Measurements from ENCODE around the gene BRD1.

Gene BRD1

DNA sequence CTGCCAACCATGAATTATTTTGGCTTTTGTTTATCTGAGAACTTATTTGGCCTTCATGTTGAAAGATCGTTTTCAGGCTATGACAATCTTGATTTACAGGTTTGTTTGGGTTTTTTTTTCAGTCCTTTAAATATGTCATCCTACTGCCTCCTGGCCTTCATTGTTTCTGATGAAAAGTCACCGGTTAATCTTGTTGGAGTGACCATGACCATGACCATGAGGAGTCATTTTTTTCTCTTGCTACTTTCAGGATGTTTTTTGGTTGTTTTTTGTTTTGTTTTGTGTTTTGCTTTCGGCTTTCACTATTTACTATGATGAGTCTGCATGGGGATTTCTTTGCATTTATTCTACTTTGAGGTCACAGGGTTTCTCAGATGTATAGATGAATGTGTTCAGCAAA, 81.6 kb downstream of the BRD1 start:
- H3K56ac ChIP-seq (ENCODE audit: low read length), result no peak overlapping the region
- no peak overlapping the region for H3K23ac ChIP-seq (ENCODE audit: low read length)
- no peak overlapping the region for H4K5ac ChIP-seq (ENCODE audit: low read length)
- H3K36me3 ChIP-seq (ENCODE audit: control insufficient read depth, insufficient read depth, low read length), result no peaks in the 10 kb centered on the region
- H3K79me2 ChIP-seq (ENCODE audit: control insufficient read depth, insufficient read depth, low read length), result no peaks in the 10 kb centered on the region
- H3K4ac ChIP-seq (ENCODE audit: low read depth, low read length), result no peak overlapping the region
- H4K8ac ChIP-seq (ENCODE audit: low read depth, low read length), result no peak overlapping the region
- no peak overlapping the region for H2AK5ac ChIP-seq (ENCODE audit: low read length)
- H2BK5ac ChIP-seq (ENCODE audit: low read length), result no peak overlapping the region
- H3K27ac ChIP-seq (ENCODE audit: low read depth, low read length), result no peak overlapping the region
- no peak overlapping the region for H3K18ac ChIP-seq (ENCODE audit: low read length)
- no peaks in the 10 kb centered on the region for H3K4me1 ChIP-seq (ENCODE audit: control insufficient read depth, low read depth, low read length)
- H3K9ac ChIP-seq (ENCODE audit: low read length), result no peak overlapping the region
- DNase-seq, result no peak
- H3K27me3 ChIP-seq (ENCODE audit: insufficient read depth, low read length, poor library complexity), result no peaks in the 10 kb centered on the region
- whole genome bisulfite sequencing (ENCODE audit: extremely low coverage, insufficient coverage, low lambda C conversion rate), result no CpG with 5 or more reads among the region's 3 CpGs
- H3K4me2 ChIP-seq (ENCODE audit: low read length), result no peak overlapping the region
- H2BK120ac ChIP-seq (ENCODE audit: low read depth, low read length), result no peak overlapping the region
- no peak overlapping the region for H2BK15ac ChIP-seq (replicated peaks; ENCODE audit: low read depth)
- H3K4me3 ChIP-seq (ENCODE audit: low read length), result no peak overlapping the region
- H3K79me1 ChIP-seq (ENCODE audit: low read length), result no peaks in the 10 kb centered on the region

DNA sequence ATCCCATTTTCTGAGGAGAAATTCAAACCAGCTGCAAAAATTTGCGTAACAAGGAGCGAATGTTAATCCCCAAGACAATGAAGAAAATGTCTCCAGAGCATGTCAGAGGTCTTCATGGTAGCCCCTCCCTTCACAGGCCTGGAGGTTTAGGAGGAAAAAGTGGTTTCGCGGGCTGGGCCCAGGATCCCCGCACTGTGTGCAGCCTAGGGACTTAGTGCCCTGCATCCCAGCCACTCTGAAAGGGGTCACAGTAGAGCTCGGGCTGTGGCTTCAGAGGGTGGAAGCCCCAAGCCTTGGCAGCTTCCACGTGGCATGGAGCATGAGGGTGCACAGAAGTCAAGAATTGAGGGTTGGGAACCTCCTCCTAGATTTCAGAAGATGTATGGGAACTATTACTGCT, 87.4 kb downstream of the BRD1 start:
- H4K8ac ChIP-seq (ENCODE audit: low read depth, low read length), result no peak overlapping the region

DNA sequence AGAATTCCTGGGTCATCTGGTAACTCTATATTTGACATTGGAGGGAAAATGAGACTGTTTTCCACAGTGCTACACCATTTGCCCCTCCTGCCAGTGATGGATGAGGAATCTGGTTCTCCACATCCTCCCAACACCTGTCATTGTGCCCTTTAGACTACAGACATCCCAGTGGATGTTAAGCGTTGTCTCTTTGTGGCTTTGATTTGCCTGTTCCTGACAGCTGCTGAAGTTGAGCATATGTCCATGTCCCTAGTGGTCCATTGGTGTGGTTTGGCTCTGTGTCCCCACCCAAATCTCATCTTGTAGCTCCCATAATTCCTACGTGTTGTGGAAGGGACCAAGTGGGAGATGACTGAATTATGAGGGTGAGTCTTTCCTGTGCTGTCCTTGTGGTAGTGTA, 88.5 kb downstream of the BRD1 start:
- no peak overlapping the region for H2AK5ac ChIP-seq (ENCODE audit: low read length)
- no peak overlapping the region for H3K4me3 ChIP-seq (ENCODE audit: low read length)
- H3K79me1 ChIP-seq (ENCODE audit: low read length), result no peaks in the 10 kb centered on the region
- no peak overlapping the region for H4K8ac ChIP-seq (ENCODE audit: low read depth, low read length)
- H2BK15ac ChIP-seq (replicated peaks; ENCODE audit: low read depth), result no peak overlapping the region
- no peak overlapping the region for H3K23ac ChIP-seq (ENCODE audit: low read length)
- H4K5ac ChIP-seq (ENCODE audit: low read length), result no peak overlapping the region
- H3K18ac ChIP-seq (ENCODE audit: low read length), result no peak overlapping the region
- no peak overlapping the region for H2BK120ac ChIP-seq (ENCODE audit: low read depth, low read length)
- H3K79me2 ChIP-seq (ENCODE audit: control insufficient read depth, insufficient read depth, low read length), result no peaks in the 10 kb centered on the region
- no peak overlapping the region for H3K4me2 ChIP-seq (ENCODE audit: low read length)
- H3K27ac ChIP-seq (ENCODE audit: low read depth, low read length), result no peak overlapping the region
- H3K4ac ChIP-seq (ENCODE audit: low read depth, low read length), result no peak overlapping the region
- no peak overlapping the region for H2BK5ac ChIP-seq (ENCODE audit: low read length)
- H3K9ac ChIP-seq (ENCODE audit: low read length), result no peak overlapping the region
- DNase-seq, result no peak
- no peaks in the 10 kb centered on the region for H3K36me3 ChIP-seq (ENCODE audit: control insufficient read depth, insufficient read depth, low read length)
- H3K4me1 ChIP-seq (ENCODE audit: control insufficient read depth, low read depth, low read length), result no peaks in the 10 kb centered on the region
- WGBS (ENCODE audit: extremely low coverage, insufficient coverage, low lambda C conversion rate), result no CpG with 5 or more reads among the region's 2 CpGs
- H3K56ac ChIP-seq (ENCODE audit: low read length), result no peak overlapping the region
- H3K27me3 ChIP-seq (ENCODE audit: insufficient read depth, low read length, poor library complexity), result no peaks in the 10 kb centered on the region

More for the DNA sequence above, 87.4 kb downstream of the BRD1 start:
- Histone ChIP-seq H2AK5ac (ENCODE audit: low read length) (no peak overlapping the region), H3K56ac (ENCODE audit: low read length) (no peak overlapping the region), H4K5ac (ENCODE audit: low read length) (no peak overlapping the region), H3K27me3 (ENCODE audit: insufficient read depth, low read length, poor library complexity) (no peaks in the 10 kb centered on the region), H3K9ac (ENCODE audit: low read length) (no peak overlapping the region), H3K36me3 (ENCODE audit: control insufficient read depth, insufficient read depth, low read length) (no peaks in the 10 kb centered on the region), H3K4me2 (ENCODE audit: low read length) (no peak overlapping the region), H3K4me1 (ENCODE audit: control insufficient read depth, low read depth, low read length) (no peaks in the 10 kb centered on the region), H3K4me3 (ENCODE audit: low read length) (no peak overlapping the region), H3K4ac (ENCODE audit: low read depth, low read length) (no peak overlapping the region), H3K23ac (ENCODE audit: low read length) (no peak overlapping the region), H2BK5ac (ENCODE audit: low read length) (no peak overlapping the region), H3K18ac (ENCODE audit: low read length) (no peak overlapping the region), H3K27ac (ENCODE audit: low read depth, low read length) (no peak overlapping the region), H2BK15ac (replicated peaks; ENCODE audit: low read depth) (no peak overlapping the region), H3K79me2 (ENCODE audit: control insufficient read depth, insufficient read depth, low read length) (no peaks in the 10 kb centered on the region), H2BK120ac (ENCODE audit: low read depth, low read length) (no peak overlapping the region), H3K79me1 (ENCODE audit: low read length) (no peaks in the 10 kb centered on the region)
- DNase-seq, result no peak
- no CpG with 5 or more reads among the region's 7 CpGs for WGBS (ENCODE audit: extremely low coverage, insufficient coverage, low lambda C conversion rate)

DNA sequence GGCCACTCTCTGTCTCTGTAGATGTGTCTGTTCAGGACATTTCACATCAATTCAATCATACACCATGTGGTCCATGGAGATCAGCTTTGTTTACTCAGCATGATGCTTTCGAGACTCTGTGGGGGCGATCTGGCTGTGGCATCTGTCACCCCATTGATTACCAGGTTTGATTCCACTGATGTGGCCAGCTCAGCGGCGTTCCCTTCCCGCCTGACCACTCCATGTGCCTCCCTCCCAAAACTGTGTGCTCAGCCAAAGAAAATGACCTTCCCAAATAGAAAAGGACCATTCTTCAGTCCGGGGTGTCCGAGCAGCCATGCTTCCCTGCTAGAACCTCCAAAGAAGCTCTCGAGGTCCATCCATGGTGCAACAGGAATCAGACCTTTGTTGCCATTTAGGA, 89.1 kb downstream of the BRD1 start:
- WGBS (ENCODE audit: extremely low coverage, insufficient coverage, low lambda C conversion rate), result no CpG with 5 or more reads among the region's 8 CpGs
- Histone ChIP-seq H3K4me1 (ENCODE audit: control insufficient read depth, low read depth, low read length) (no peaks in the 10 kb centered on the region), H3K36me3 (ENCODE audit: control insufficient read depth, insufficient read depth, low read length) (no peaks in the 10 kb centered on the region), H2AK5ac (ENCODE audit: low read length) (no peak overlapping the region), H3K79me1 (ENCODE audit: low read length) (no peaks in the 10 kb centered on the region), H2BK15ac (replicated peaks; ENCODE audit: low read depth) (no peak overlapping the region), H3K4me2 (ENCODE audit: low read length) (no peak overlapping the region), H3K56ac (ENCODE audit: low read length) (no peak overlapping the region), H2BK5ac (ENCODE audit: low read length) (no peak overlapping the region), H3K23ac (ENCODE audit: low read length) (no peak overlapping the region), H3K79me2 (ENCODE audit: control insufficient read depth, insufficient read depth, low read length) (no peaks in the 10 kb centered on the region), H4K5ac (ENCODE audit: low read length) (no peak overlapping the region), H3K18ac (ENCODE audit: low read length) (no peak overlapping the region), H4K8ac (ENCODE audit: low read depth, low read length) (no peak overlapping the region), H3K27me3 (ENCODE audit: insufficient read depth, low read length, poor library complexity) (no peaks in the 10 kb centered on the region), H2BK120ac (ENCODE audit: low read depth, low read length) (no peak overlapping the region), H3K4ac (ENCODE audit: low read depth, low read length) (no peak overlapping the region), H3K4me3 (ENCODE audit: low read length) (no peak overlapping the region), H3K9ac (ENCODE audit: low read length) (no peak overlapping the region), H3K27ac (ENCODE audit: low read depth, low read length) (no peak overlapping the region)
- DNase-seq, result no peak

- Histone ChIP-seq H3K4me1 (ENCODE audit: control insufficient read depth, low read depth, low read length) (no peaks in the 10 kb centered on the region), H3K79me1 (ENCODE audit: low read length) (no peaks in the 10 kb centered on the region), H2BK5ac (ENCODE audit: low read length) (no peak overlapping the region), H3K9ac (ENCODE audit: low read length) (no peak overlapping the region), H3K36me3 (ENCODE audit: control insufficient read depth, insufficient read depth, low read length) (no peaks in the 10 kb centered on the region), H3K79me2 (ENCODE audit: control insufficient read depth, insufficient read depth, low read length) (no peaks in the 10 kb centered on the region), H3K4me2 (ENCODE audit: low read length) (no peak overlapping the region), H3K27me3 (ENCODE audit: insufficient read depth, low read length, poor library complexity) (no peaks in the 10 kb centered on the region), H3K23ac (ENCODE audit: low read length) (no peak overlapping the region), H3K4me3 (ENCODE audit: low read length) (no peak overlapping the region), H3K4ac (ENCODE audit: low read depth, low read length) (no peak overlapping the region), H4K8ac (ENCODE audit: low read depth, low read length) (no peak overlapping the region), H3K56ac (ENCODE audit: low read length) (no peak overlapping the region), H3K27ac (ENCODE audit: low read depth, low read length) (no peak overlapping the region), H2AK5ac (ENCODE audit: low read length) (no peak overlapping the region), H3K18ac (ENCODE audit: low read length) (no peak overlapping the region), H2BK15ac (replicated peaks; ENCODE audit: low read depth) (no peak overlapping the region), H4K5ac (ENCODE audit: low read length) (no peak overlapping the region), H2BK120ac (ENCODE audit: low read depth, low read length) (no peak overlapping the region)
- no peak for DNase-seq
- no CpG with 5 or more reads among the region's 12 CpGs for WGBS (ENCODE audit: extremely low coverage, insufficient coverage, low lambda C conversion rate)
Observed at GRCh38 chr22:49738006-49738405, 89.7 kb downstream of the BRD1 start.

DNA sequence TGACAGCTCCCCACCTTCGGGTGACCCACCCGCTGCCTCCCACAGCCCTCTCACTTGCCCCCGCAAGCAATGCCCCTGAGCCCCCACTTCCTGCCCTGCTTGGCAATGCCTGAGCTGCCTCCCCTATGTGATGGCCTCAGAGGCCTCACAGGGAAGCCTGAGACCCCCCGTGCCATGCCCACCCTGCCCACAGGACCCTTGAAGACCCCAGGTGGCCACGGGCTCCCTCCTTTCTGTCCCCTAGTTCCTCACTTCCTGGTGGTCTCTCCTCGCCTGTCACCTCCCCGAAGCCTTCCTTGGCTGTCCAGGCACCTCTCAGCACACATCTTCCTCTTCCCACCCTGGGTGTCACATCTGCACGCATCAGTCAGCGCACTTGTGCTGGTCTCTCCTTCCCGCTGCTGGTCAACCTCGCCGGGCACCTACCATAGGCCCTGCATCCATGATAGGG, 90.5 kb downstream of the BRD1 start:
- H3K79me1 ChIP-seq (ENCODE audit: low read length), result no peaks in the 10 kb centered on the region
- no peaks in the 10 kb centered on the region for H3K4me1 ChIP-seq (ENCODE audit: control insufficient read depth, low read depth, low read length)
- H3K18ac ChIP-seq (ENCODE audit: low read length), result no peak overlapping the region
- H3K4me3 ChIP-seq (ENCODE audit: low read length), result no peak overlapping the region
- DNase-seq, result no peak
- H3K36me3 ChIP-seq (ENCODE audit: control insufficient read depth, insufficient read depth, low read length), result no peaks in the 10 kb centered on the region
- no peak overlapping the region for H3K23ac ChIP-seq (ENCODE audit: low read length)
- H2BK15ac ChIP-seq (replicated peaks; ENCODE audit: low read depth), result no peak overlapping the region
- H4K5ac ChIP-seq (ENCODE audit: low read length), result no peak overlapping the region
- no peak overlapping the region for H3K56ac ChIP-seq (ENCODE audit: low read length)
- no peak overlapping the region for H3K9ac ChIP-seq (ENCODE audit: low read length)
- no CpG with 5 or more reads among the region's 12 CpGs for WGBS (ENCODE audit: extremely low coverage, insufficient coverage, low lambda C conversion rate)
- H2BK5ac ChIP-seq (ENCODE audit: low read length), result no peak overlapping the region
- H2AK5ac ChIP-seq (ENCODE audit: low read length), result no peak overlapping the region
- H2BK120ac ChIP-seq (ENCODE audit: low read depth, low read length), result no peak overlapping the region
- no peak overlapping the region for H4K8ac ChIP-seq (ENCODE audit: low read depth, low read length)
- H3K27me3 ChIP-seq (ENCODE audit: insufficient read depth, low read length, poor library complexity), result no peaks in the 10 kb centered on the region
- H3K4ac ChIP-seq (ENCODE audit: low read depth, low read length), result no peak overlapping the region
- H3K4me2 ChIP-seq (ENCODE audit: low read length), result no peak overlapping the region
- no peaks in the 10 kb centered on the region for H3K79me2 ChIP-seq (ENCODE audit: control insufficient read depth, insufficient read depth, low read length)
- H3K27ac ChIP-seq (ENCODE audit: low read depth, low read length), result no peak overlapping the region

Data from mesendoderm (in vitro differentiated cells).